Trophoblast cell (in vitro differentiated cells and primary cell): ENCODE results near the gene MCRIP2.

Source experiments
- DNase-seq, 2 donors: peaks; one replicate each; pipeline ENCODE4 v3.0.0-alpha.2; 2016
- H2AFZ ChIP-seq: 2 replicates; pipeline ENCODE4 v1.6.1; 2013; ENCODE audit warnings: low read length, moderate library complexity, mild to moderate bottlenecking; ENCODE audit not compliant: insufficient read depth, poor library complexity
- H2AK5ac ChIP-seq: 2 replicates; pipeline ENCODE4 v1.6.1; 2013; ENCODE audit warnings: mild to moderate bottlenecking, low read length
- H2BK120ac ChIP-seq: 2 replicates; pipeline ENCODE4 v1.6.1; 2013; ENCODE audit warnings: low read length, mild to moderate bottlenecking, moderate library complexity; ENCODE audit not compliant: insufficient read depth, poor library complexity
- H2BK12ac ChIP-seq: 2 replicates; pipeline ENCODE4 v1.6.1; 2013; ENCODE audit warnings: mild to moderate bottlenecking, low read length, moderate library complexity
- H2BK5ac ChIP-seq: 2 replicates; pipeline ENCODE4 v1.6.1; 2013; ENCODE audit warnings: low read length, low read depth, moderate library complexity, mild to moderate bottlenecking; ENCODE audit not compliant: poor library complexity
- H3K14ac ChIP-seq: 2 replicates; pipeline ENCODE4 v1.6.1; 2013; ENCODE audit warnings: mild to moderate bottlenecking, low read length
- H3K18ac ChIP-seq: 2 replicates; pipeline ENCODE4 v1.6.1; 2013; ENCODE audit warnings: mild to moderate bottlenecking, low read length
- H3K23ac ChIP-seq: 2 replicates; pipeline ENCODE4 v1.6.1; 2013; ENCODE audit warnings: low read length
- H3K27ac ChIP-seq: 2 replicates; pipeline ENCODE4 v1.5.1; 2013; ENCODE audit warnings: low read depth, mild to moderate bottlenecking, inconsistent platforms, low read length, moderate library complexity
- H3K27me3 ChIP-seq: 2 replicates; pipeline ENCODE4 v1.6.1; 2013; ENCODE audit warnings: inconsistent platforms, mild to moderate bottlenecking, low read length, moderate library complexity; ENCODE audit not compliant: insufficient read depth
- H3K36me3 ChIP-seq, 2 experiments: 1 replicate in 1 of 2; 2 replicates in 1 of 2; pipeline ENCODE4 v1.6.1; 2013; ENCODE audit warnings: low read length in 2 of 2, mild to moderate bottlenecking in 2 of 2, moderate library complexity in 1 of 2; ENCODE audit not compliant: insufficient read depth in 2 of 2, control insufficient read depth in 1 of 2
- H3K4ac ChIP-seq: 2 replicates; pipeline ENCODE4 v1.6.1; 2013; ENCODE audit warnings: low read depth, mild to moderate bottlenecking, low read length, moderate library complexity
- H3K4me1 ChIP-seq, 2 experiments: 1 replicate in 1 of 2; 2 replicates in 1 of 2; pipeline ENCODE4 v1.6.1; 2013; ENCODE audit warnings: low read length in 2 of 2, mild to moderate bottlenecking in 2 of 2, moderate library complexity in 1 of 2; ENCODE audit not compliant: insufficient read depth in 2 of 2, control insufficient read depth in 1 of 2
- H3K4me2 ChIP-seq: 2 replicates; pipeline ENCODE4 v1.6.1; 2013; ENCODE audit warnings: inconsistent platforms, mild to moderate bottlenecking, low read length, moderate library complexity
- H3K4me3 ChIP-seq: 2 replicates; pipeline ENCODE4 v1.5.1; 2013; ENCODE audit warnings: mild to moderate bottlenecking, low read depth, low read length, inconsistent platforms
- H3K79me1 ChIP-seq: one replicate; pipeline ENCODE4 v1.6.1; 2013; ENCODE audit warnings: low read length
- H3K79me2 ChIP-seq: 2 replicates; pipeline ENCODE4 v1.6.1; 2013; ENCODE audit warnings: low read length, mild to moderate bottlenecking; ENCODE audit not compliant: control insufficient read depth, insufficient read depth, poor library complexity
- H3K9ac ChIP-seq: 2 replicates; pipeline ENCODE4 v1.6.1; 2013; ENCODE audit warnings: mild to moderate bottlenecking, low read length
- H3K9me3 ChIP-seq: 2 replicates; pipeline ENCODE4 v1.6.1; 2013; ENCODE audit warnings: low read depth, mild to moderate bottlenecking, control low read depth, inconsistent platforms, low read length; ENCODE audit not compliant: insufficient read depth
- H4K12ac ChIP-seq: 2 replicates; pipeline ENCODE4 v1.6.1; 2013; ENCODE audit warnings: low read depth, mild to moderate bottlenecking, low read length, moderate library complexity
- H4K8ac ChIP-seq: 2 replicates; pipeline ENCODE4 v1.6.1; 2013; ENCODE audit warnings: low read depth, mild to moderate bottlenecking, low read length, moderate library complexity
- H4K91ac ChIP-seq: one replicate; pipeline ENCODE4 v1.6.1; 2013; ENCODE audit warnings: low read depth, mild to moderate bottlenecking, low read length, moderate library complexity
- WGBS: extraction: QIAGEN DNeasy Blood & Tissue Kit; methylation state at CpG from one replicate; pipeline ENCODE4 v1.1.7; 2013; ENCODE audit warnings: missing lambda C conversion rate; ENCODE audit not compliant: insufficient read length, insufficient coverage; ENCODE audit errors: extremely low coverage; 5-methylcytosine and 5-hydroxymethylcytosine counted together

The MCRIP2 gene

DNA sequence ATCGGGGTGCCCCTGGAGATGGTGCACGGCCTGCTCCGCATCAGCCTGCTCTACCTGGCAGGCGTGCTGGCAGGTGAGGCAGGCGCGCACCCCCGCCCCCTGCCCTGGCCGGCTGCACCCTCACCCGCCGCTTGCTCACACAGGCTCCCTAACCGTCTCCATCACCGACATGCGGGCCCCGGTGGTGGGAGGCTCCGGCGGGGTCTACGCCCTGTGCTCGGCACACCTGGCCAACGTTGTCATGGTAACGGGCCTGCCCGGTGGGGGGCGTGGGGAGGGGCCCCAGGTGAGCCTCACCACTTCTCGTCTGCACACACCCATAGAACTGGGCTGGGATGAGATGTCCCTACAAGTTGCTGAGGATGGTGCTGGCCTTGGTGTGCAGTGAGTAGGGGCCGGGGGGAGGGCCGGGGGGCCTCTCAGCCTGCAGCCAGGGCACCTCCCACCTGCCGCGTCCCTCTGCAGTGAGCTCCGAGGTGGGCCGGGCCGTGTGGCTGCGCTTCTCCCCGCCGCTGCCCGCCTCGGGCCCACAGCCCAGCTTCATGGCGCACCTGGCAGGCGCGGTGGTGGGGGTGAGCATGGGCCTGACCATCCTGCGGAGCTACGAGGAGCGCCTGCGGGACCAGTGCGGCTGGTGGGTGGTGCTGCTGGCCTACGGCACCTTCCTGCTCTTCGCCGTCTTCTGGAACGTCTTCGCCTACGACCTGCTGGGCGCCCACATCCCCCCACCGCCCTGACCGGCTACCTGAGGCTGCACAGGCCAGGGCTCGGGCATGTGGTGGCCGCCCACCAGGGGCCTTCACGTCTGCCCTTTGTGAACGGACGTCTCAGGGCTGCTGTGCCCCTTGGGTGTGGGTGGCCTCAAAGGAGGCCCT is 35.9 kb downstream of the MCRIP2 start:
- H3K4ac ChIP-seq = no peak overlapping the region
- H3K79me2 ChIP-seq = peaks cover 16% of the 10 kb centered on the region
- peaks cover 33 to 37% of the 10 kb centered on the region in 2 experiments for H3K36me3 ChIP-seq
- H3K4me3 ChIP-seq = peak overlapping the region; percentile 8
- no peak overlapping the region for H2AFZ ChIP-seq
- peaks cover 8% of the 10 kb centered on the region for H3K79me1 ChIP-seq
- no peak overlapping the region for H3K14ac ChIP-seq
- no peak overlapping the region for H3K27ac ChIP-seq
- no peak overlapping the region for H4K8ac ChIP-seq
- no peak overlapping the region for H3K9ac ChIP-seq
- no peak overlapping the region for H3K23ac ChIP-seq
- no peak overlapping the region for H2BK12ac ChIP-seq
- no CpG with 5 or more reads among the region's 57 CpGs for WGBS
- H3K18ac ChIP-seq = no peak overlapping the region
- no peak overlapping the region for H2BK120ac ChIP-seq
- H3K4me2 ChIP-seq = no peak overlapping the region
- peaks cover 2% of the 10 kb centered on the region for H3K9me3 ChIP-seq
- no peak overlapping the region for H2AK5ac ChIP-seq
- H3K4me1 ChIP-seq = peaks cover 23 to 26% of the 10 kb centered on the region in 2 experiments
- no peak overlapping the region for H4K12ac ChIP-seq
- peak in 1 of 2 donors; percentile 32 for DNase-seq
- H4K91ac ChIP-seq = no peak overlapping the region
- H3K27me3 ChIP-seq = peaks cover 3% of the 10 kb centered on the region
- H2BK5ac ChIP-seq = no peak overlapping the region

DNA sequence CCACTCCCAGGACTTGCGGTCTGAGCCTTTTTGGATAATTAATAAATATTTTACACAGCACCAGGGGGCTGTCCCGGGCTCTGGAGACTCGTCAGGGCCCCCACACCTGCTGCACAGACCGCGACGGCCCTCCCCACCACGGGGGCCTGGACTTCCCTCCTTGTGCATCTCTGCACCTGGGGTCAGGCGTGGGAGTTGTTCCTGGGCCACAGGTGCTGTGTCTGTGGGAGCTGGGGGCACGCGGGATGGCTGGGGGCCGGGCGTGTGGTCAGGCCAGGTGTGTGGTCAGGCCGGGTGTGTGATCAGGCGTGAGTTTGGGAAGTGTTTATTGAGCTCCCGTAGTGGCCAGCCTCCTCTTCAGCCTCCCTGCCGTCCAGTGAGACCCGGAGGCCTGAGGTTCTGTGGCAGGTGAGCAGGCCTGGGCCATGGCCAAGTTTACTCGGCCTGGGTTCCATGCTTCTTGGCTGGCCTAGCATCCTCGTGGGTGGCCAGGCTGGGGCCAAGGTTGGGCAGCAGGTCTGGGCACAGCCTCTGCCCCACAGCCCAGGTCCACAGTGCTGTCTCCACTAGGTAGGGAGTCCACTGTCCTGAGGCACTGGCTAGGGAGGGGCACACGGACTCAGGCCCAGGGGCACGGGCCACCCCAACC is 36.7 kb downstream of the MCRIP2 start:
- H4K12ac ChIP-seq = no peak overlapping the region
- no peak overlapping the region for H2AFZ ChIP-seq
- no CpG with 5 or more reads among the region's 21 CpGs for WGBS
- peaks cover 16% of the 10 kb centered on the region for H3K79me2 ChIP-seq
- H3K4me3 ChIP-seq = no peak overlapping the region
- H3K4ac ChIP-seq = no peak overlapping the region
- peaks cover 4% of the 10 kb centered on the region for H3K9me3 ChIP-seq
- H3K79me1 ChIP-seq = peaks cover 8% of the 10 kb centered on the region
- peaks cover 33 to 37% of the 10 kb centered on the region in 2 experiments for H3K36me3 ChIP-seq
- peaks cover 3% of the 10 kb centered on the region for H3K27me3 ChIP-seq
- no peak overlapping the region for H3K23ac ChIP-seq
- DNase-seq = no peak
- no peak overlapping the region for H3K14ac ChIP-seq
- H3K4me1 ChIP-seq = peaks cover 29 to 30% of the 10 kb centered on the region in 2 experiments
- H2AK5ac ChIP-seq = peak overlapping the region; percentile 37
- H3K4me2 ChIP-seq = no peak overlapping the region
- H4K91ac ChIP-seq = no peak overlapping the region
- H2BK5ac ChIP-seq = no peak overlapping the region
- H3K18ac ChIP-seq = no peak overlapping the region
- H3K9ac ChIP-seq = no peak overlapping the region
- no peak overlapping the region for H3K27ac ChIP-seq
- H2BK120ac ChIP-seq = no peak overlapping the region
- peak overlapping the region; percentile 76 for H4K8ac ChIP-seq
- H2BK12ac ChIP-seq = no peak overlapping the region

DNA sequence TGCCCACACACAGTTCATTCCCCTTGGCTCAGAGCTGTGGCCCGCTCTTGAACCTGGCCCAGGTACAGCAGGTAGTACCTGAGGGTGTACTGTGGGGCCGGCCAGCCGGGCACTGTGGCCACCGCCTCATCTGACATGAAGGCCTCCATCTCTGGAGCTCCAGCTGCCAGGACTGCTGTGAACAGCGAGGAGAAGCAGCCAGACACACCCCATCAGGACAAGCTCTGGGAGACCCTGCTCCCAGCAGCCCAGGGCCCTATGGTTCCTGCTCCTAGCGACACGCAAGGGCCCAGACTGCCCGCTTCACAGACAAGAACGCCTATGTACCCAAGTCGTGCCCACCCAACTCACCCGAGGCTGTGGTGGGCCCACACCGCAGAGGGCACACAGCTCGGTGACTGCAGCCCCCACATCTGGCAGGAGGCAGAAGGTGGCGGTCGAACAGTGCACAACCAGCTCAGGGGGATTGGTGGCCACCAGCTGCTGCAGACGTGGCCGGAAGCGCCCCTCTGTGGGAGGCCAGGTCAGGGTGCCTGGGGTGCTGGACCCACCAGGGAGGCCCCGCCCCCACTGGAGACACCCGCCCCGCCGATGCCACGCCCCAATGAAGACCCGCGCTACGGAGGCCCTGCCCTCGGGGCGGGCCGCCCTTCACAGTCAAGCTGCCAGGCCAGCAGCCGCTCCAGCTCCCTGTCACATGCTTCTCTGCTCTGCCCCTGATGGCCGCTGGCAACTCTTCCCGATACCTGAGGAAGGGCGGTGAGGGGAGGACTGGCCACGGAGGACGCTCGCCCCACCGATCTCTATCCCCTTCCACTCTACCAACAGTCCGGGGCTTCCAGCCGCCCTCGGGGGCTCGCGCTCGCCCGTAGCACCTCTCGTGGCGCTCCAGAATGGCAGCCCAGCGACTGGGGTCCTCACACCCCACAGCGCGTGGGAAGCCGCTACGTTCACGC is 37.5 kb downstream of the MCRIP2 start:
- H3K18ac ChIP-seq = peak overlapping the region; percentile 56
- peak overlapping the region; percentile 70 for H3K14ac ChIP-seq
- H3K23ac ChIP-seq = no peak overlapping the region
- peak overlapping the region; percentile 57 for H4K91ac ChIP-seq
- H2BK120ac ChIP-seq = peak overlapping the region; percentile 43
- H2AFZ ChIP-seq = peak overlapping the region; percentile 73
- peak; percentile 55 to 66 for DNase-seq
- H2BK5ac ChIP-seq = peak overlapping the region; percentile 10
- H3K36me3 ChIP-seq = peaks cover 27 to 32% of the 10 kb centered on the region in 2 experiments
- H3K4me1 ChIP-seq = peaks cover 32 to 35% of the 10 kb centered on the region in 2 experiments
- H4K8ac ChIP-seq = peak overlapping the region; percentile 76
- peaks cover 4% of the 10 kb centered on the region for H3K9me3 ChIP-seq
- H3K79me1 ChIP-seq = peaks cover 11% of the 10 kb centered on the region
- peaks cover 21% of the 10 kb centered on the region for H3K79me2 ChIP-seq
- H3K4me2 ChIP-seq = peak overlapping the region; percentile 81
- H4K12ac ChIP-seq = peak overlapping the region; percentile 84
- H2BK12ac ChIP-seq = peak overlapping the region; percentile 37
- H2AK5ac ChIP-seq = peak overlapping the region; percentile 38
- H3K27ac ChIP-seq = peak overlapping the region; percentile 71
- H3K4me3 ChIP-seq = peak overlapping the region; percentile 48
- peaks cover 3% of the 10 kb centered on the region for H3K27me3 ChIP-seq
- peak overlapping the region; percentile 19 for H3K4ac ChIP-seq
- H3K9ac ChIP-seq = no peak overlapping the region
- no CpG with 5 or more reads among the region's 52 CpGs for WGBS
